VCaP (cell line): ENCODE results near the gene PGC.

Experiments used
- H3K27ac ChIP-seq: fragments of 450-650 bp; 2 replicates; pipeline ENCODE4 v1.5.1; 2017
- CTCF ChIP-seq: fragments of 450-650 bp; conservative IDR thresholded peaks from 2 replicates; pipeline ENCODE4 v1.5.1; 2017; ENCODE audit warnings: mild to moderate bottlenecking, moderate library complexity

PGC gene

DNA sequence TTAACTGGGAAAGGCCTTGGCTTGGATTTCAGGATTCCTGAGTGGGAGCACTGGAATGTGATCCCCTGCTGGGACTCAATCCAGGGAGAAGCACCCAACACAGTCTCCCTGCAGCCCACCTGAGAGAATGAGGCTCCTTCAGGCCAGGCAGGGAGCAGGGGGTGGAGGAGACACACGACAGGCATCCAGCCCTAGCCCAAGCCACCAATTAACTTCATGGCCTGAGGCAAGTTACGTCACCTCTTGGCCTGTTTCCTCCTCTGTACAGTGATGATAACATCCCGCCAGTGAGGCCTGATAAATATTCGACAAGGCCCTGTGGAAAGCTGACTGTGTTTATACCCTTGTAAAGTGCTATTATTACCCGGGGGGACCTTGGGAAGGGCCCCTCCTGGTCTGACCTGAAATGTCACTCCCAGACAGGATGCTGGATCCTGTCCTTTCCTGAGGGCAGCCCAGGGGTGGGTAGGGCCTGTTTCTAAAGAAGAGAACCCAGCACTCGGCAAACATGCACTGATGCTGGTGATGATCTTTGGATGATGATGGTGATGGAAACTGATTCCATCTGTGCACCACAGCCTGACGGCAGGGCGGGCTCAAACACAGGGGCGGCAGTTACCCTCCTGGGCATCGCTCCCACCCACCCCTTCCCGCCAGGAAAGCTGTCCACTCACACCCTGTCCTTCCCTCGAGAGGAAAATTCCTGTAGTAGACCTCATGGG, 20.1 kb upstream of the PGC start:
- H3K27ac ChIP-seq: peak overlapping the region; percentile 89
- no peak for TF ChIP-seq CTCF

GRCh38 chr6:41766043-41766664, 19.0 kb upstream of the PGC start:
- H3K27ac ChIP-seq: peak overlapping the region; percentile 89

GRCh38 chr6:41763470-41763869, 16.3 kb upstream of the PGC start:
- TF ChIP-seq CTCF: no peak
- H3K27ac ChIP-seq: no peak overlapping the region

DNA sequence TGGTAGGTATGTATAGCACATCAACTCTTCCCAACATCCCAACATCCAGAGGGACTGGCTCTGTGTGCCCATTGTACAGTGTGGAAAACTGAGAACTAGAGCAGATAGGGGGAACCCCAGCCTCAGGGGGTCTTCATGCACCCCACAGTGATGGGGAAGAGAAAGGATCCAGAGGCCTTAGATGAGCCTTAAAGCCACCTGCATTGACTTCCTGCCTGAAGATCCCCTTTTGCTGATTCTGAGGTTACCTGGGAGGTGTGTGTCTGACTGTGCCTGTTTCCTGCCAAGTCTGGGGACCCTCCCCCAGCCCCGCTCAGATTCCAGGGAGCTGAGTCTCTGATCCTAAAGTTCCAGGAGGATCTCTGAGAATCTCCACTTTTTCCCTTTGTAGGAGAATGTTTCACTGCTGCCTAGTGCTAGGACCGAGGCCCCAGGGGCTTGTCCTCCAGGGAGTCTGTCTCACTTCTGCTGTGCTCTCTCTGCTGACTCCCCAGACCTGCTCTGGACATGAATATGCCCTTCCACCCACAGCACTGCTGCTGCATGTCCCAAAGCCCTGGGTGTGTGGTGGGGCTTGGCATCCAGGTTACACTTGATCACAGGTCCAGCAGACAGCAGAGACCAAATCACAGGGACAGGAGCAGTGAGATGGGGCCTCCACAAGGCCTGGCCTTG, 12.8 kb upstream of the PGC start:
- H3K27ac ChIP-seq: no peak overlapping the region
- no peak for TF ChIP-seq CTCF

- no peak overlapping the region for H3K27ac ChIP-seq
- no peak for TF ChIP-seq CTCF
These were observed 12.1 kb upstream of the PGC start for GRCh38 chr6:41759106-41759904.

GRCh38 chr6:41758641-41759035, 11.4 kb upstream of the PGC start:
- H3K27ac ChIP-seq: no peak overlapping the region
- TF ChIP-seq CTCF: no peak

DNA sequence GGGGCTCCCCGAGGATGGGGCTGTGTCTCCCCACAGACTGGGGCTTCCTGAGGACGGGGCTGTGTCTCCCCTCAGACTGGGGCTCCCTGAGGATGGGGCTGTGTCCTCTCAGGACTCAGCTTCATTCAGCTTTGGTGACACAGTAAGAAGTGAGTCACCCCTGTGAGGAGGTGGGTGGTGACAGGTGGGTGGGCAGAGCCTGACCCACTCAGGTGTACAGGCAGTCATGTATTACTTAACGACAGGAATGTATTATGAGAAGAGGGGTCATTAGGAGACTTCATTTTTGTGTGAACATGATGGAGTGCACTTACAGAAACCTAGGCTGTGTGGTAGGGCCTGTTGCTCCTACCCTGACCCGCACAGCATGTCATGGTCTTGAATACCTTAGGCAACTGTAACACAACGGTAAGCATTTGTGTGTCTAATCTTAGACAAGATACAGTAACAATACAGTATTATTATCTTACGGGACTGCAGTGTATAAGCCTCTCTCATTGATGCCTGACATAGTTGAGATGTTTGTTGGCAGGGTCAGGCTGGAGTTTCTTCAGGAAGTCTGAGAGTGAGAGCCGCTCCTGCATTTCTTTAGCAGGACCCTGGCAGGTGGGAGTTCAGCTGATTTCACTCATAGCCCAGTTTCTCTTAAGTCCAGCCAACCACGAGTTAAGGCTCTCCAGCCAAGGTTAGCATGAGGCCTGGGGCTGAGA, 10.9 kb upstream of the PGC start:
- H3K27ac ChIP-seq: no peak overlapping the region
- TF ChIP-seq CTCF: no peak
